ENCODE measurements around the gene TSC22D3.
"Not testable (repeated sequence)": the region's sequence is repeated elsewhere in the genome, so short reads cannot be mapped to it uniquely, and the experiment has no call there.

The TSC22D3 gene

GRCh38 chrX:107677909-107678308 is 97.7 kb downstream of the TSC22D3 start:
- no peak for DNase-seq

- DNase-seq, result no peak
These were observed 98.1 kb downstream of the TSC22D3 start for GRCh38 chrX:107677501-107677901.

GRCh38 chrX:107676559-107677378 is 98.8 kb downstream of the TSC22D3 start:
- peak; percentile 35 for DNase-seq

GRCh38 chrX:107675823-107676555 is 99.6 kb downstream of the TSC22D3 start:
- no peak for DNase-seq

- DNase-seq, result no peak
These were observed 100.3 kb downstream of the TSC22D3 start for GRCh38 chrX:107675365-107675654.

- DNase-seq, result peak; percentile 38
These were observed 100.9 kb downstream of the TSC22D3 start for GRCh38 chrX:107674480-107675364.

- peak; percentile 90 for DNase-seq
These were observed 101.6 kb downstream of the TSC22D3 start for GRCh38 chrX:107673933-107674479.

GRCh38 chrX:107673431-107673830 is 102.2 kb downstream of the TSC22D3 start:
- DNase-seq, result no peak

GRCh38 chrX:107672955-107673378 is 102.6 kb downstream of the TSC22D3 start:
- peak; percentile 73 for DNase-seq

- DNase-seq, result not testable (repeated sequence)
These were observed 104.3 kb downstream of the TSC22D3 start for GRCh38 chrX:107671256-107671655.

- DNase-seq, result no peak
These were observed 105.5 kb downstream of the TSC22D3 start for GRCh38 chrX:107669885-107670628.

- DNase-seq, result no peak
These were observed 106.3 kb downstream of the TSC22D3 start for GRCh38 chrX:107669261-107669660.

- not testable (repeated sequence) for DNase-seq
These were observed 106.9 kb downstream of the TSC22D3 start for GRCh38 chrX:107668710-107669109.

- DNase-seq, result no peak
These were observed 108.2 kb downstream of the TSC22D3 start for GRCh38 chrX:107667426-107667825.

GRCh38 chrX:107666931-107667330 is 108.7 kb downstream of the TSC22D3 start:
- DNase-seq, result no peak
